ENCODE measurements around the gene PPP6R3. TPM values are rescaled to one million over a fixed set of nuclear protein-coding genes. Genes with fewer than 3 reads are reported as not detected.

Gene PPP6R3
- total RNA-seq, 1 experiment from 2014 or later: 129 TPM

DNA sequence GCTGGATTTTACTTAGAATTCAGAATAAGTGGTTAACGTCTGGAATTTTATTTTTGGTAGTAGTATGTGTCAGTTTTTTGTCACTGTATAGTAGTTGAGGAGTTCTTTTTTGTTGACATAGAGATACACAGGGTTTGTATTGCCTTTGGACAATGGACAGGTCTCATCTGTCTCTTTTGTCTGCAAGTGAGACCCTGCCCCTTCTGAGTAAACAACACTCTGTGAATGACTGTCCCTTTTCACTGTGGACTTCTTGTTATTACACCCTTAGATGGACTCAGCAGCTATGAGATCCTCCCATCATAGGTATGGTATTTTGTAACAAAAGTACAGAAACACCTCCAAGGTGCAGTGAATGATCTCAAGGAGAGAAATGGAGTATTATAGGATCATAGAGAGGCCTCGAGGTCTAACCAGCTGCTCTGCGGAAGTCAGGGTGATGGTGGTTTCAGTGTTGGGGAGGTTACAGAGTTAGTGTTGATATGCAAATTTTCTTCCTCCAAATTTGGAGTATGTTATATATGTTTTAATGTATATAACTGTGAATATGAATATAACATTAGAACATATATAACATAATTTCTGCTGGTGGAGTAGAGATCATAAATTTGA lies 7.8 kb downstream of the PPP6R3 start:
- no peak for DNase-seq

DNA sequence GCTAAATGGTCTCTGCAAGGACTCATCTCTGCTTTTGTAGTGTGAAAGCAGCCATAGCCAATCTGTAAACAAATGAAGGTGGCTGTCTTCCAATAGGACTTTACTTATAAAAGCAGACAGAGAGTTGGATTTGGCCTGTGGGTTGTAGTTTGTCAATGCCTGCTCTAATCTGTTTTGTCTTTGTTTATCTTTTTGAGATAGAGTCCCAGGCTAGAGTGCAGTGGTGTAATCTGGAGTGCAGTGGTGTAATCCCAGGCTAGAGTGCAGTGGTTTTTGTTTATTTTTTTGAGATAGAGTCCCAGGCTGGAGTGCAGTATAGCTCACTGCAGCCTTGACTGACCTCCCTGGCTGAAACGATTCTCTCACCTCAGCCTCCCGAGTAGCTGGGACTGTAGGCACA lies 8.6 kb downstream of the PPP6R3 start:
- intact Hi-C loops (cut with micrococcal nuclease; ENCODE audit: unreplicated experiment): no loop called here
- TF ChIP-seq EZH2 (IDR thresholded peaks at IDR 0.05; ENCODE audit: low read depth): no peak
- TF ChIP-seq, protein P1, sequence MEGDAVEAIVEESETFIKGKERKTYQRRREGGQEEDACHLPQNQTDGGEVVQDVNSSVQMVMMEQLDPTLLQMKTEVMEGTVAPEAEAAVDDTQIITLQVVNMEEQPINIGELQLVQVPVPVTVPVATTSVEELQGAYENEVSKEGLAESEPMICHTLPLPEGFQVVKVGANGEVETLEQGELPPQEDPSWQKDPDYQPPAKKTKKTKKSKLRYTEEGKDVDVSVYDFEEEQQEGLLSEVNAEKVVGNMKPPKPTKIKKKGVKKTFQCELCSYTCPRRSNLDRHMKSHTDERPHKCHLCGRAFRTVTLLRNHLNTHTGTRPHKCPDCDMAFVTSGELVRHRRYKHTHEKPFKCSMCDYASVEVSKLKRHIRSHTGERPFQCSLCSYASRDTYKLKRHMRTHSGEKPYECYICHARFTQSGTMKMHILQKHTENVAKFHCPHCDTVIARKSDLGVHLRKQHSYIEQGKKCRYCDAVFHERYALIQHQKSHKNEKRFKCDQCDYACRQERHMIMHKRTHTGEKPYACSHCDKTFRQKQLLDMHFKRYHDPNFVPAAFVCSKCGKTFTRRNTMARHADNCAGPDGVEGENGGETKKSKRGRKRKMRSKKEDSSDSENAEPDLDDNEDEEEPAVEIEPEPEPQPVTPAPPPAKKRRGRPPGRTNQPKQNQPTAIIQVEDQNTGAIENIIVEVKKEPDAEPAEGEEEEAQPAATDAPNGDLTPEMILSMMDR (conservative IDR thresholded peaks at IDR 0.05): no peak
- ChIA-PET CTCF (interaction anchor here (0.5 kb wide), 1 partner anchor 274 kb away, joined by 5 read pairs; no protein-coding TSS in a partner anchor), POLR2A (ENCODE audit: unreplicated experiment) (no interaction called here)
- H3K9me3 ChIP-seq (ENCODE audit: insufficient read depth, low read depth): no peaks in the 10 kb centered on the region
- no peaks in the 10 kb centered on the region for H3K27me3 ChIP-seq (ENCODE audit: insufficient read depth, low read depth)
- H3K4me3 ChIP-seq: no peak overlapping the region
- H3K36me3 ChIP-seq (ENCODE audit: low read depth): peaks cover 18% of the 10 kb centered on the region
- peaks cover 100% of the 10 kb centered on the region for H3K79me2 ChIP-seq (ENCODE audit: low read depth)
- no peak overlapping the region for H3K27ac ChIP-seq
- DNase-seq: no peak
- H3K4me2 ChIP-seq: no peak overlapping the region
- H2AFZ ChIP-seq: no peak overlapping the region
- no peaks in the 10 kb centered on the region for H3K9me2 ChIP-seq (ENCODE audit: insufficient read depth)
- peaks cover 100% of the 10 kb centered on the region for H4K20me1 ChIP-seq (ENCODE audit: insufficient read depth)
- peaks cover 8% of the 10 kb centered on the region; the same call in 1 of the 2 replicates for H3F3A ChIP-seq (ENCODE audit: insufficient read depth, low read depth)
- no TSS peak for BruUV-seq (replicated peaks)
- no peaks in the 10 kb centered on the region for H3K4me1 ChIP-seq (replicated peaks; ENCODE audit: insufficient read depth)

More for the DNA sequence above, 7.8 kb downstream of the PPP6R3 start:
- Histone ChIP-seq H3K4me3 (no peak overlapping the region), H2AFZ (no peak overlapping the region), H3K4me1 (replicated peaks; ENCODE audit: insufficient read depth) (peaks cover 5% of the 10 kb centered on the region; the same call in 1 of the 2 replicates), H3K79me2 (ENCODE audit: low read depth) (peaks cover 100% of the 10 kb centered on the region), H3K9me2 (ENCODE audit: insufficient read depth) (no peaks in the 10 kb centered on the region), H4K20me1 (ENCODE audit: insufficient read depth) (peaks cover 100% of the 10 kb centered on the region), H3F3A (ENCODE audit: insufficient read depth, low read depth) (peaks cover 8% of the 10 kb centered on the region; the same call in 1 of the 2 replicates), H3K4me2 (no peak overlapping the region), H3K27me3 (ENCODE audit: insufficient read depth, low read depth) (no peaks in the 10 kb centered on the region), H3K27ac (no peak overlapping the region), H3K9me3 (ENCODE audit: insufficient read depth, low read depth) (no peaks in the 10 kb centered on the region), H3K36me3 (ENCODE audit: low read depth) (peaks cover 16% of the 10 kb centered on the region; the same call in 1 of the 2 replicates)
- CTCF ChIA-PET: interaction anchor here (0.5 to 0.6 kb wide), 2 partner anchors 20 to 274 kb away, joined by 5 to 6 read pairs; no protein-coding TSS in a partner anchor
- TF ChIP-seq, protein P1 (conservative IDR thresholded peaks at IDR 0.05): no peak
- no peak for TF ChIP-seq EZH2 (IDR thresholded peaks at IDR 0.05; ENCODE audit: low read depth)
- POLR2A ChIA-PET (ENCODE audit: unreplicated experiment): no interaction called here
- BruUV-seq (replicated peaks): no TSS peak
- intact Hi-C loops (cut with micrococcal nuclease; ENCODE audit: unreplicated experiment): no loop called here

DNA sequence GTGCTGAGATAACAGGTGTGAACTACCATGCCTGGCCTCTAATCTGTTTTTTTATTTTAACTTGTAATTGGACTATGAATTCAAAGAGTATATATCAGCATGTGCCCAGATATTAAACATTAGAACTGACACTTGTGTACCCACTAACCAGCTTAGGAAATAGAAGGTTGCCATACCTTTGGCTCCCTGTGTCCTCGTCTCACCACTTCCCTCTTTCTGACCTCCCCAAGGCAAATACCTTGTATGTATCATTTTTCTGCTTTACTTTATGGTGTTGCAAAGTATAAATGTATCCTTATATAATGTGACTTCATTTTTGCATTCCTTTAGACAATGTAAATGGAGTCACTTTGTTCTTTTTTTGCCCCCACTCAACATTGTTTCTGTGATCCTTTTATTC lies 9.1 kb downstream of the PPP6R3 start:
- Histone ChIP-seq H3K4me1 (replicated peaks; ENCODE audit: insufficient read depth) (no peaks in the 10 kb centered on the region), H2AFZ (no peak overlapping the region), H3K79me2 (ENCODE audit: low read depth) (peaks cover 100% of the 10 kb centered on the region), H3K4me2 (no peak overlapping the region), H4K20me1 (ENCODE audit: insufficient read depth) (peaks cover 99% of the 10 kb centered on the region), H3K36me3 (ENCODE audit: low read depth) (peaks cover 22% of the 10 kb centered on the region), H3K27me3 (ENCODE audit: insufficient read depth, low read depth) (no peaks in the 10 kb centered on the region), H3K27ac (no peak overlapping the region), H3K9me2 (ENCODE audit: insufficient read depth) (no peaks in the 10 kb centered on the region), H3F3A (ENCODE audit: insufficient read depth, low read depth) (peaks cover 8% of the 10 kb centered on the region), H3K9me3 (ENCODE audit: insufficient read depth, low read depth) (no peaks in the 10 kb centered on the region), H3K4me3 (no peak overlapping the region)
- ChIA-PET CTCF (no interaction called here), POLR2A (ENCODE audit: unreplicated experiment) (no interaction called here)
- no TSS peak for BruUV-seq (replicated peaks)
- TF ChIP-seq, protein P1 (conservative IDR thresholded peaks at IDR 0.05): no peak
- no peak for TF ChIP-seq EZH2 (IDR thresholded peaks at IDR 0.05; ENCODE audit: low read depth)
- intact Hi-C loops (cut with micrococcal nuclease; ENCODE audit: unreplicated experiment): no loop called here
- DNase-seq: no peak
